HG03135 (cell line): Measurements from ENCODE around the gene COL25A1.

Experiments used
- ATAC-seq: cut with Tn5 transposase; IDR thresholded peaks from one replicate; pipeline ENCODE4 v1.9.1; 2021; ENCODE audit warnings: mild to moderate bottlenecking, moderate library complexity; ENCODE audit not compliant: unreplicated experiment

Gene COL25A1

GRCh38 chr4:108783665-108784463 lies 518.6 kb downstream of the COL25A1 start:
- no peak for ATAC-seq

GRCh38 chr4:108779958-108780357 lies 522.5 kb downstream of the COL25A1 start:
- no peak for ATAC-seq

GRCh38 chr4:108777388-108777787 lies 525.1 kb downstream of the COL25A1 start:
- no peak for ATAC-seq

GRCh38 chr4:108775921-108776320 lies 526.5 kb downstream of the COL25A1 start:
- ATAC-seq, result no peak

DNA sequence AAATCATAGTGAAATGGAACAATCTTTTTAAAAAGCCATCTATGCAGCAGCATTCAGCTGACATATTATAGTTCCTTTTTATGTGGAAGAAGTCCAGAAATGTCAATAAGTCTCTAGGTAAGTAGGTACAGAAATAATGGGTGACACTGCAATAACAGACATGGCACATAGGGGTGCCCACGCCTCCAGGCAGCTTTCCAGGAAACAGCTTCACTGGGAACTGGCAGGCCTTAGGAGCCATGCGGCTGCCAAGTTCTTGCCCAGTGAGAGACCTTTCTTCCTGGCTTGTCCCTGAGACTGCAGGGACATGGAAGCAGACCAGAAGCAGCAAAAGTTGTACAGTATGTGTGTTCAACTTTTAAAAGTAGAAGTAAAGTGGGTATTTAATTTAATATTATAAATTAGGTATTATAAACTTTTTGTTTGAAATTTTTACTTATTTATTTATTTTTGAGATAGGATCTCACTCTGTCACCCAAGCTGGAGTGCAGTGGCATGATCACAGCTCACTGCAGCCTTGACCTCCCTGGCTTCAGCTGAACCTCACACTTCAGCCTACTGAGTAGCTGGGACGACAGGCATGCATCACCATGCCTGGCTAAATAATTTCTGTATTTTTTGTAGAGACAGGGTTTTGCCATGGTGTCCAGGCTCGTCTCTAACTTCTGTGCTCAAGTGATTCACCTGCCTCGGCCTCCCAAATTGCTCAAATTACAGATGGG lies 527.5 kb downstream of the COL25A1 start:
- ATAC-seq, result no peak

GRCh38 chr4:108772402-108772801 lies 530.1 kb downstream of the COL25A1 start:
- no peak for ATAC-seq

DNA sequence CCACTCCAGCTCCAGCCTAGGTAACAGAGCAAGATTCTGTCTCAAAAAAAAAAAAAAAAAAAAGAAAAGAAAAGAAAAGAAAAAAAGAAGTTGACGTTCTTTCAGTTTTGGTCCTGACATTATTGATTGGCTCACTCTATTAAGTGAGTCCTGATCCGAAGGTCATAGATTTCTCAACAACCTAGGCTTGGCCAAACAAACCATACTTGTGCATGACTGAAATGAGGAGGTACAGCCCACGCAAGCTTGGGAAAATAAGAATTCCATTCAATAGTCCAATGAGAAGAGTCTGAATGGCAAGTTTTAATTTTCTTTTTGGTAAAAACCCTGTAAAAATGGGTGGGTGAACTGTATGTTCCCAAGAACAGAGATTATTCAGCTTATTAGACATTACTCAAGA lies 536.4 kb downstream of the COL25A1 start:
- ATAC-seq, result no peak

GRCh38 chr4:108763986-108764385 lies 538.5 kb downstream of the COL25A1 start:
- ATAC-seq, result no peak

- no peak for ATAC-seq
Measured at GRCh38 chr4:108763226-108763593, 539.2 kb downstream of the COL25A1 start.

DNA sequence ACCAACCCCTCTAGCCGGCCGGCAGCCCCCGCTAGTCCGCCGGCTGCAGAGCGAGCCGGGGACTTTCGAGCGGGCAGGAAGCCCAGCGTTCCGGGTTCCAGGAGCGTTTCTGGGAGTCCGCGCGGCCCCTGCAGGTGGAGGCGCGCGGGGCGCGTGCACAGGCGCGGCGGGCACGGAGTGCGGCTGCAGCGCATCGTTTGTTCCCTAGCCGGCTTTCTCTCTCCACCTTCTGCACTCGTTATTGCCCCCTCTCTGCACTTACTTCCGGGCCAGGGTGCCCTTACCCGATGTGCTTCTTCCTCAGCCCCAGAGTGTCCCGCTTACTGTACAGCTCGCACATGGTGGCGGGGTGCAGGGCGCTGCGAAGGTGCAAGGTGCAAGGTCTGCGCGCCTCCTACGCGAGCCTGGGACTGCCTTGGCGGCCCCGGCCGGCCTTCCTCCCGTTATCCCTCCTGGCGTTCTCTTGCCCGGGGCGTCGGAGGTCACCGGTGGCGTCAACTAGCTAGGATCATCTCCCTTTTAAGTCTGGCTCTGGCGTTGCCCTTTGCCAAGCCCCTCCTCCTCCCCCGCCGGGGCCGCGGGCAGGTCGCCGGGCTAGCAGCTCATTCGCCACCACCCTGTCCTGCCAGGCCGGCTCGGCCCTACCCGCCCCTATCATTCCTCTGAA lies 539.8 kb downstream of the COL25A1 start, which contains the start of gene ETNPPL:
TSS of gene ETNPPL (minus strand) at position 495 of the 667 bp plus-strand sequence. CDS start at position 340, 155 bp downstream.
- no peak for ATAC-seq
